Loucy (cell line): ENCODE measurements around the gene NXNL2.
A peak's percentile ranks its signal among the peaks of the same experiment; 100 is the strongest.

ENCODE experiments used
- EZH2phosphoT487 ChIP-seq: fragments of 200-600 bp; IDR thresholded peaks from 2 replicates; pipeline ENCODE4 v1.6.1; 2018; ENCODE audit warnings: antibody characterized with exemption, mild to moderate bottlenecking, moderate library complexity, borderline replicate concordance
- TF ChIP-seq, protein P1 (sequence below): fragments of 200-600 bp; sonication (generic); conservative IDR thresholded peaks from 2 replicates; pipeline ENCODE4 v1.5.1; 2014; ENCODE audit warnings: mild to moderate bottlenecking, antibody characterized with exemption, low read length

DNA sequence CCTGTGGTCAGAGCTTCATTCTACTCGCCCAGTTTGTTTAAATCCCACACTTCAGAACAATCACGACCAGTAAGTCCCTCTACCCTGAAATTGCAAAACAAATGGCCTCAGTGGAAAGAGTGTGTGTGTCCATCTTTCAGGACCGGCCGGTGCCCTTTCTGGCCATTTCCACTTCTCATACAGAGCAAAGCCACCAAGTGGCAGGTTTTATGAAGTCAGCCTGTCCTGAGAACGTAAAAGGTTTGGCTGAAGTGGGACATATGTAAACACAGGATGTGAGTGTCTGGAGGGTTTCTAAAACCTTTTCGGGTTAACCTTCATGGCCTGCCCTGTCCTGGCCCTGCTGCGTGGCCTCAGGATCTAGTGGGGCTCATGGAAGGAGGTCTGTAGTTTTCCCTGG, 24.7 kb downstream of the NXNL2 start:
- TF ChIP-seq, protein P1, sequence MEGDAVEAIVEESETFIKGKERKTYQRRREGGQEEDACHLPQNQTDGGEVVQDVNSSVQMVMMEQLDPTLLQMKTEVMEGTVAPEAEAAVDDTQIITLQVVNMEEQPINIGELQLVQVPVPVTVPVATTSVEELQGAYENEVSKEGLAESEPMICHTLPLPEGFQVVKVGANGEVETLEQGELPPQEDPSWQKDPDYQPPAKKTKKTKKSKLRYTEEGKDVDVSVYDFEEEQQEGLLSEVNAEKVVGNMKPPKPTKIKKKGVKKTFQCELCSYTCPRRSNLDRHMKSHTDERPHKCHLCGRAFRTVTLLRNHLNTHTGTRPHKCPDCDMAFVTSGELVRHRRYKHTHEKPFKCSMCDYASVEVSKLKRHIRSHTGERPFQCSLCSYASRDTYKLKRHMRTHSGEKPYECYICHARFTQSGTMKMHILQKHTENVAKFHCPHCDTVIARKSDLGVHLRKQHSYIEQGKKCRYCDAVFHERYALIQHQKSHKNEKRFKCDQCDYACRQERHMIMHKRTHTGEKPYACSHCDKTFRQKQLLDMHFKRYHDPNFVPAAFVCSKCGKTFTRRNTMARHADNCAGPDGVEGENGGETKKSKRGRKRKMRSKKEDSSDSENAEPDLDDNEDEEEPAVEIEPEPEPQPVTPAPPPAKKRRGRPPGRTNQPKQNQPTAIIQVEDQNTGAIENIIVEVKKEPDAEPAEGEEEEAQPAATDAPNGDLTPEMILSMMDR = peak; percentile 16; the same call in 1 of the 2 replicates
- no peak for TF ChIP-seq EZH2phosphoT487
